ENCODE results near the gene PNCK.

PNCK gene

DNA sequence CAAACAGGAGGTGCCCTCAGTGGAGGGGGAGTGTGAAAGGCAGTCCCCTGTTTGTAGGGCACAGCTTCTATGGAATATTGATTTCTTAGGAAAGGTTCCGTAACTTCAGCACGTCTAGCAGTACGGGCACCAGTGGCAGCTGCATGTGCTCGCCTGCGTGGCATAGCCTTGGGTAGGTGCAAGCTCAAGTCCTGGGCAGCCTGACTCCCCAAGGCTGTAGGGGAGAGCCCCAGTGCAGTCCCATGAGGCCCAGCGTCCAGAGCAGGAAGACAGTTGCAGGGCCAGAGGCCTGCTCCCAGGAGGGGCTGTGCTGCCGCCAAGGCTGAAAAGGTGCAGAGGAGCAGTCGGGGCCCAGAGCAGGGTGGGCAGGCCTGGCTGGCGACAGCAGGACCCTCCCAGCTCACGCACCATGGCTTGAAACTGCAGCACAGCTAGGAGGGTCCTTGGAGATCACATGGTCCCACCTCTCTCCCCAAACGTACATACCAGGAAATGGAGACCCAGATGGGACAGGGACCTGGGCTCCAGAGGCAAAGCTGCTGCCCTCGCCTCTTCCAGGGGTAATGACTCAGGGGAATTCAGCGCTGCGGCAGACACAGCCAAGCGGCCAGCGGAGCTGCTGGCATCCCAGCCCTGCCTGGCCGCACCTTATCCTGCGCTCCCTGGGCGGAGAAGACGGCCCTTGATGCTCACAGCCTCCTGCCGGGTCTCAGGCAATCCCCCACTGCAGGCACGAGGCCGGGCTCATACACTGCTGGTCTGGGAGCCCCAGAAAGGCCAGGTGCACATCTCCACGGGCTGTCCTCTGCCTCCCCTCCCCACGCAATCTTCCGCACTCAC, 32.7 kb downstream of the PNCK start:
- no peak for DNase-seq

DNA sequence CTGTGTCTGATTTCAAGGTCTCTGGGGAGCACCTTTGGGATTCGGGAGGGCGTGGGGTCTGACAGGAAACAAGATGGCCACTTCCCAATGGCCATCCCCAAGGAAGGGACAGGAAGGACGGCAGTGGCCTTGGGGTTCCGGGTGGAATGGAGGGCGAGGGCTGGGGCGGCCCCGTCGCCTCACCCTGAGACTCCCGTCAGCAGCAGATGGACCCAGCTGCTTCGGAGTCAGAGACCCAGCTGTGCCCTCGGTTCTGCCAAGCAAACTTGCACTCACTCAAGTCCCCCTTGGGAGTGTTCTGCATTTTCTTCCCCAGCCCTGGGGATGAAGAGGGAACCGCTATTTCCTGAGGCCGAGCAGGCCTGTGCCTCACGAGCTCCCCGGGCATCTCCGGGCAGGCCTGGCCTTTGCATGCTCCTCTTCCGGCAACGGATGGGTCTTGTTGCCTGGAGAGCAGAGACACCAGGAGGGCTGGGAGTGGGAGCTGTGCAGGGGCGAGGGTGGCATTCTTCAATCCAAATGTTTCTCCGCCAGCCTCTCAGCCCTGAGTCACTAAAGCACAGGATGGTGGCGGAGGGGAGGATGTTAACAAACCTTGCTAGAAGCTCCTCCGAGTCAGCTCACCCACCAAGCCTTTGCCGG, 33.4 kb downstream of the PNCK start:
- DNase-seq = no peak

DNA sequence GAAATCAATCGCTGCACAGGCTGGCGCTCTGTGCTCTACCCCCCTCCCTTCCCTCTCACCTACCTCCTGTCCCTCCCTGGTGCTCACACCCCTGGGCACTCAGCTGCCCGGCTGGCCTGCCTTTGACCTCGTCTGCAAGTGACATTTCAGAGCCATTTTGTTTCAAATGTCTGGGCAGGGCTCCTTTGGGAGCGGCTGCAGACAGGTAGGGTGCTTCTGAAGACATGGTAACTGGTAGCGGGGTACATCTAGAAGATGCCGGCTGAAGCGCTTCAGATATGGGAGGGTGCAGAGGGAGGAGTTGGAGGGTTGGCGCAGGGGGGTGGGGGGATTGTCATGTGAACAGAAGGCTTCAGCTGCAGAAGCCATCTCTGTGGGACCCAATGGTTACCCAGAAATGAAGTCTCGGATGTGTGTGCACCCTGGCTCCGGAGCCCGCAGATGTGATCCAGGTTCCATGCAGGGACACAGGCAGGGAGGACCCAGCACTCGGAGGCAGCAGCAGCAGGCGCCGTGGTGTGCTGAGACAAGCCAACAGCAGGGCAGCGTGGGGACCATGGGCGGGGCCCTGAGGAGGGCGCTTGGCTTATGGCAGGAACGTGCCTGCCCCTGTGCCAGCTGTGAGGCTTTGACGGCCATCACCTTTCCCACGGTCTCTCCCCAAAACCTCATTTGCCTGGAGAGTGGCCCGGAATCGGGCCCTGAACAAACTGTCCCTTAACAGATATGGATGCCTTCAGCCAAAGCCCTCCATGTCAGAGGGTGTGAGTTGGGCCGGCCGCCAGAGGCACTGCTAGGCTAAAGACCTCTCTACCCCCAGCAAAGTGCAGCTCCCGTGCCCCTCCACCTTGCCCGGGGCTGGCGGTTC, 34.2 kb downstream of the PNCK start:
- no peak for DNase-seq

DNA sequence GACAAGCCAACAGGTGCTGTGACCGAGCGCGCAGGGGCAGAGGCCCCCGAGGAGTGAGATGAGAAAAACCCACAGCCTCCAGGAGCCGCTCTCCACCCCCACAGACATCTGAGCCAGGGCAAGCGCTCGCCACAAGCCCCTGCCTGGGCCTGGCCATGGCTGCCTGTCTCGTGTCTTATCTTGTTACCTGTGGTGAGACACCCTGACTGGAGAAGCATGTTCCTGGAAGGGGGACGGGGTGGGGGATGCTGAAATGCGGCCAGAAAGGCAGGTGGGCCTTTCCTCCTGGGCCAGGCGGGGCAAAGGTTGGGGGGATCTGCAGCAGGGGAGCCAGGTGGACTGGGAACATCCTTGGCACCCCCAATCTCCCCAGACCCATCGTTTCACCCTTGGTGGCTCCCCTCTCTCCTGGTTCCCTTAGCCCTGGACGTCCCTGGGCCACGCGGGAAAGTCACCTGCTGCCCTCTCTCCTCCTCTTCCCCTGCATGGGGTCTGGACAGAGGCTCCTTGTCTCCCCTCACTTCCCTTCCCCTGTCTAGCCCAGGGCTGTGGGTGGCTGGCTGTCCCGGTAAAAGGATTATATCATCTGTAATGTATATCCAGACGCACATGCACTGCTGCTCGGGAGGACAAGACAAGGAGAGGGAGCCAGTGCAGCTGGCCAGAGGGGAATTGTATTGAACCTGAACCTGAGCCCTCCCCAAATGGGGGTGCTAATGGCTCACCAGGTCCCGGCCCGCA, 35.0 kb downstream of the PNCK start:
- no peak for DNase-seq

DNA sequence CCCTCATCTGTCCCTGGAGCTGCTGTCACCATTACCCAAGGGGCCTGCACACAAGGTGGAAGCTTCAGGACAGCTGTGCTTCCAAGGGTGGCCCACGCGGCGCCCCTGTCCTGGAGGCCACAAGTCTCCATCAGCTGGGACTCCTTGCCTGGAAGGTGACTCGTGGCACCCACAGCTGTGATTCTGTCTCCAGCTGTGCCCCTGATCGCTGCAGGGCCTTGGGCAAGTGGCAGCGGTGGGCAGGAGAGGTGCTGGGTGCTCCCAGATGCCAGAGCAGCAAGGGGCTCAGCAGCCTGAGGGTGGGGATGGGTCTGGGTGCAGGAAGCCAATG, 35.6 kb downstream of the PNCK start:
- no peak for DNase-seq

DNA sequence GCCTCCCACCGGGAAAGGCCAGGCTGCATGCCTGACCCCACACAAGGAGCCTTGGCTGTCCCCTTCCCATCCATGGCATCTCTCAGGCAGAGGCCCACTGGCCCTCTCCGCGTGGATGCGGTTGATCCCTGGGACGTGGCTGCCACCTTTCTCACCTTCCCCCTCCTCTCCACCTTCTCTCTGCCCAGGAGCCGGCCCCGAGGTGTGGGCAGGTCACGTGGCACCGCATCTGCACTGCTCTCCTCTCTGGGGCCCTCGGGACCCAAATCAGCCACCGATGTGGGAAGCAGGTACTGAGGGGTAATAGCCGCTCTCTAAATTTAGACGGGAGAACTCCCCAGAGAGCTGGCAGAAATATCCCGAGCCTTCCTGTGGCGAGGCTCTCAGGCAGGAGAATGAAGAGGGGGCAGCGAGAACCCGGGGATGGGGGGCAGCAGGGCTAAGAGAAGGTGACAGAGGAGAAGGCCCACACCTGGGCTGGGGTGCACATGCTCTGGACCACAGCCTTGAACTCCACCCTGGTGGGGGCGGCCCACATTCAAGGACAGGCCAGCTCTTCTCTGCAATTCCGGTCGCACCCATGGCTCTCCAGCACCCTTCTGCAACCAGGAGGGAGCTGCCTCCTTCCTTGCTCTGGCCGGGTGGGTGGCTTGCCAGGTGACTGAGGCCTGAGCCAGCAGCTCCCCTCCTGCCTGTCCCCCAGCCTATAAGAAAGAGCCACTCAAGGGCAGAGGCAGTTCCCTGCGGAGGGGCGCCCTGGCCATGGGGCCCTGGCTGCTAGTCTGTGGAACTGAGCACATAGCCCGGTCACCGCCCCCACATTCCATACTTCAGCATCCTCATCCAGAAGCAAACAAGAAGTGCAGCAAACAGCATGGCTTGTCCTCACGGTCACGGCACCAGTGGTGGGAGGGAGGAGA, 36.2 kb downstream of the PNCK start:
- no peak for DNase-seq

DNA sequence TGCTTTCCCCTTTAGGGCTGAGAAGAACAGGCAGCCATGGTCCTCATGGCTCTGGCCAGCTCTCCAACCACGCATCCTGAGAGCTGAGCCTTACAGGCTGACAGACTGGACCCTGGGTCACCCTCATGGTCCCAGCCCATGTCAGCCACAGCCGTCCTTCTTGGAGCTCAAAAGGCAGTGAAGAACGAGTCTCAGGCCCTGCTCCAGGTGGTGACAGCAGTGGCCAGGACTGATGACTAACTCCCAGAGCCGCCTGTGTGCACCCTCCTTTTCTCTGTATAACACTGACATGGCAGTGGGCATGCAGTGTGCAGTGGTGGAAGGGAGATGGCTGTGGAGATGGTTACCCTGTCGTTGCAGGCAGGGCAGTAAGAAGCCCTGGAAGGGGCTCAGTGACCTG, 36.9 kb downstream of the PNCK start:
- DNase-seq = no peak

DNA sequence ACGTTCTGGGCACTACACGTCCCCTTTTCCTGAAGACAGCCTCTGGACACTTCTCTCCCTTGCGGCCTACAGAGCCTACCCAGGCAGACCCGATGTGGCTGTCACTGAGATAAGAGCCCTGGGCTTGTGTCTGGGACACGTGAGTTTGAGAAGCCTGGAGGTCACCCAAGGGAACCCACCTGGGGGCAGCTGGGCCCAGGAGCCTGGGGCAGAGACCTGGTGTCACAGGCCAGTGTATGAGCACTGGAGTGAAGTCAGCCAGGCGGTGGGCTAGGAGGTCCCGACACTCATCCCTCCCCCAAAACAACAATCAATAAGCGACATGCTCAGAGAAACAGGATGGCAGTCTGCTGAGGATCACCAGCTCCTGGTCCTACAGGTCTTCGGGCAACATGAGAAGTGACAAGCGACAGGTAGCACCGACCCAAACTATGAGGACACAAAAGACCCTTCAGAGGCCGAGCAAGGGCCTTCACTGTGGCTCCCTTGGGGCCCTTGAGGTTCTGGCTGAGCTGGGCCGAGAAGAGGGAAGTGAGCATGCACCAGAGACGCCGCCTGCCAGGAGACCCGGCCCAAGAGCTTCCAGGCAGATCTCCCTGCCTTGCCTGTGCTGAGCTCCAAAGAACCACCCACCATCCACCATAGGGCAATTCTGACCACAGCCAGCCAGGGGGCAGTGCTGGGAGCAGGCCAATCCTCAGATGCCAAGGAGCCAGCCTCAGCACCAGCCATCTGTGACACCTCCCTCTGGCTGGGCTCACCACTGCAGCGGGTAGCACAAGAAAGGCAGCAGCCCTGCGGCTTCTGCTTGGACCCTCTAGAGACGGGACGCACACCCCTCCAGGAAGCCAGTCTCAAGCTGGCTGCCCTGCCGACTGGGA, 37.6 kb downstream of the PNCK start:
- DNase-seq = no peak

DNA sequence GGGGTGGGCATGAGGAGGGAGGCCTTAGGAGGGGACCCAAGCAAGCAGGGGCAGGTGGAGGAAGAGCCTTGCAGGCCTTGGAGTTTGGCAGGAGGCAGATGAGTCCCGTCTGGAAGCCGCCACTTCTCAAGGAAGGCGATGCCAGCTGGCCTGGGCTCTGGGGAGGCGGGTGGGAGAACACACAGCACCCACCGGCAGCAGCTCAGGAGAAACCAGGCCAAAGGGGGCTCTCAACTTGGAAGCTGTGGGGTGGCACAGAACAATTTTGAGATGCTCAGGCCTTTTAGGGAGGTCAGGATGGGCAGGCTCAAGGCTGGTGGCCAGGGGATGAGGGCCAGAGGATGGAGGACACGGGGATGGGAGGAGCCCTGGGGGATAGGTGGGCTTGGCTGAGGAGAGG, 38.2 kb downstream of the PNCK start:
- DNase-seq = no peak

DNA sequence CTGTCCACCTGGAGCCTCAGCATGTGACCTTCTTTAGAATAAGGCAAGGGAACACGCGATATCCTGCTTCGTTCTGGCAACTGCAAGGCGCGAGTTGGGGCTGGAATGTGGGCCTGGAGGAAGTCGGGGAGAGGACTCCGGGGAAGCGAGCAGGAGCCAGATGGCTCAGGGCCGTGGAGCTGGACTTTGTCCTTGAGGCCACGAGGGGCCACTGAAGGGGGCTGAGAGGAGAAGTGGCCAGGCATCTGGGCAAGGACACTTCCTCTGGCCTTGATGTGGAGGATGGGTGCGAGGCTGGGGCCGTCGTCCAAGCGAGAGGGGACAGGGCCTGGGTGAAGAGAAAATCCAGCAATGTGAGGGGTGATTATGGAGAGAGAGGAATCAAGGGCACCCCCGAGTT, 38.8 kb downstream of the PNCK start:
- DNase-seq = no peak

DNA sequence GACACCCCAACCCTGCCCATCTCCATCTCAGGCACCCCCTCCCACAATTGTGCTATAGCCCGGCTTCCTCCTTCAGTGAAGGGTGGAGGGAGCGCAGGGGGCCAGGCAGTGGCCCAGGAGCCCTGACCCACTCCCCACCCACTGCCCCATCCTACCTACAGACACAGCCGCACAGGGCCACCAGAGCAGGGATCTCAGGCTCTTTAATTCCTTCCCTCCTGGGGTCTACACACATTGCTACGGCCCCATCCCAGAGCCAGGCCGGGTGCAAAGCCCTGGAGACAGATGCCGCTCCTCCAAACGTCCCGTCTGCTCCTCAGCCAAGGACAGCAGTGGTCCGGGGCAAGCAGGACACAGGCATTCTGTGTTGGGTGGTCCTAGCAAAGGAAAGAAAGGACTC, 39.4 kb downstream of the PNCK start:
- no peak for DNase-seq

DNA sequence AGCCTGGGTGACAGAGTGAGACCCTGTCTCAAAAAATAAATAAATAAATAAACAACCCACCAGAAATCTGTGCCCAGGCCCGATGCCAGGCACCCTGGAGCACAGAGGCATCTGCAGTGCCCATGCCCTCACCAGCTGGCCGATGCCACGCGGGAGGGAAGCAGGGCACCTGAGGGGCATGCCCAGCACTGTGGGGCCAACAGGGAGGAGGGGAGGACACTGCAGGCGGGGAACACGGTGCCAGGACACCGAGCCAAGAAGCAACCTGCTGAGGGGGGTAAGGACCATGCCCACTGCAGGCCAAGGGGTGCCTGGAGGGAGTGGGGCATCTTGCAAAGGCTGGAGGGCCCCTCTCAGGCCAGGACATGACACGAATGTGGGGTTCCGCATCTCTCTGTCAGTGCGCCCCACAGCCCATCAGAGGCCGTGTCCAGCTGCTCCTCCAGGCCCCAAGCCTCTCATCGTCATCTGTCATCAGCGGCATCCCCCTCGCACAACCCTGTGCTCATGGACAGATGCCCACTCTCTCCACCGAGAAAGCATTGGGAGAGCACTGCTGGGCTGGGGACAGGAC, 39.9 kb downstream of the PNCK start:
- no peak for DNase-seq

DNA sequence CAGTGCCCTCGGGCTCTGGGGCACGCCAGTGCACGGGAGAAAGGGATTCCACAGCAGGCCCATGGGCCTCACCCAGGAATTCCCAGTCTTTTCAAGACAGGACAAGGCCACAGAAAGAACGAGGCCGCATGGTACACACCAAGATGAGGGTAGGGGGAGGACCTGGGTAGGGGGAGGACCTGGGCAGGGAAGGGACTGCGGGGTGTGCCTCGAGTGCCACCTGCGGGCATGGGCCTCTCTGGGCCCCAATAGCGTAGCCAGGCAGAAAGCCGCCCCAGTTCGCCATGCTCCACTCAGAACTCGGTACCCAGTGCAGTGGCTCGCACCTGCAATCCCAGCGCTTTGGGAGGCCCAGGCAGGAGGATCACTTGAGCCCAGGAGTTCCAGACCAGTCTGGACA, 40.6 kb downstream of the PNCK start:
- no peak for DNase-seq

DNA sequence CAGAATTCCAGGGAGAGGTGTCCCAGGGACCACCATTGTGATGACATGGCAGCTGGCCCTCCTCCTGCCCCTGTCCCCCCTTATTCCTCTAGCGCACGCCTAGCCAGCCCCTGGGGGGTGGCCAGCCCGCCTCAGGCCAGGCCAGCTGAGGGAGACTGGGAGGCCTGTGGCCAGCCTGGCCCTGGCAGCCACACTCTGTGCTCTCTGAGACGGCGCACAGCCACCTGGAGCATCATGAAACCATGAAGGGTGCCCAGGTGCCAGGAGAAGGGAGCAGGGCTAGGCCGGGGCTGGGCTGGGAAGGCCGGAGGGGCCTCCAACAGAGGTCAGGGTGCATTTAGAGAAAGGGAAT, 41.0 kb downstream of the PNCK start:
- no peak for DNase-seq

DNA sequence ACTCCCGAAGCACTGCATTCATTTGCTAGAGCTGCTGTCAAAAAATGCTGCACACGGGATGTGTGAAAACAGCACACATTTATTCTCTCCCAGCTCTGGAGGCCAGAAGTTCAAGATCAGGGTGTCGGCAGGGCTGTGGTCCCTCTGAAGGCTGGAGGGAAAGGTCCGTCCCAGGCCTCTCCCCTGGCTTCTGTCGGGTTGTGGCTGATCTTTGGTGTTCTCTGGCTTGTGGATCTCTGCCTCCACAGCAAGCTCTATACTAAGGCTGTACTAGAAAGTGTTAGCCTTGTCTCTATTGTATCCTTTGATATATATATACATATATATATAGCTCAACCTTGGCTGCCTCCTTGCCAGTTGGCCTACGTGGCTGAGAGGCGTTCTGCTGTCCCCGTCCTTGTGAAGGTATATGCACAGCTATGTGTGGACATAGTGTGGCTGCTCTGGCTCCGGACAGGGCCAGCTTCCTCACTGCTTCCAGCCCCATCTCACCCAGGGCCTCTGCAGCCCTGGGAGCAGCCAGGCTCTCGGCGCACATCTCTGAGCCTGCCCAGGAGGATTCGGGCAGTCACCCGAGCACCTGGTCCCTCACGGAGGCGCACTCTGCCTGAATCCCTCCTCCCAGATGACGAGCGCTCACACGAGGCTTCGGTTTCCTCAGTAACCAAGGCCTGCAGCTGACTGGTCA, 41.6 kb downstream of the PNCK start:
- no peak for DNase-seq

DNA sequence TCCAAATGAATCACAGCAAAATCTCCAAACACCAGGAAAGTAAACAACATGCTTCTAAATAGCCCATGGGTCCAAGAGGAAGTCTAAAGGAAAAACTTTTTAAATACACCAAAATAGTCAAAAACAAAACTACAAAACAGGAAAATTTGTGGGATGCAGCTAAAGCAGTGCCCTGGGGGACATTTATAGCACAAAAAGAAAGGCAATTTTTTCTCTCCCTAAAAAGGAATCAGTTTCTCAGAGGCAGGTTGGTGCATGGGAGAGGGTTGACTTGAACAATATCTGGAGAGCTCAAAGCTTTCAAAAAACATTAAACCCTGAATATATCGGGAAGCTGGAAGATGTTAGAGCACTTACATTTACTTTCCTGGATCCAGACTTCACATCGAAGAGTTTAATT, 42.3 kb downstream of the PNCK start:
- DNase-seq = no peak

DNA sequence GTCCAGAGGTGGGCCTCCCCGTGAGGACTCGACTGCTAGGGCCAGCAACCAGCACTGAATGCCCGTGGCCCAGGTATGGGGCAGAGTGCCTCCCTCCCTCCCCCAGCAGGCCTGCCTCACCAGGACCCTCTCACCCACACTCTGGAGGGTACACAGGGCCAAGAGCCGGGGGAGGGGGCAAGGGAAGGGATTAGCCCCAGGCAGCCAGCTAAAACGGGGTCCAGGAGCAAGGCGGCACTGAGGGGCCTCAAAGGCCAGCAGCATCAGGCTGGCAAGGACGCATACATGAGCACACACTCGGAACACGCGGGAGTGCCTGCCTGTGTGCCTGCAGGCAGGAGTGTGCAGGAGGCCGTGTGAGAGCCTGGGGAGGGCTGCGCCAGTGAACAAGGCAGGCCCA, 44.9 kb downstream of the PNCK start:
- no peak for DNase-seq

DNA sequence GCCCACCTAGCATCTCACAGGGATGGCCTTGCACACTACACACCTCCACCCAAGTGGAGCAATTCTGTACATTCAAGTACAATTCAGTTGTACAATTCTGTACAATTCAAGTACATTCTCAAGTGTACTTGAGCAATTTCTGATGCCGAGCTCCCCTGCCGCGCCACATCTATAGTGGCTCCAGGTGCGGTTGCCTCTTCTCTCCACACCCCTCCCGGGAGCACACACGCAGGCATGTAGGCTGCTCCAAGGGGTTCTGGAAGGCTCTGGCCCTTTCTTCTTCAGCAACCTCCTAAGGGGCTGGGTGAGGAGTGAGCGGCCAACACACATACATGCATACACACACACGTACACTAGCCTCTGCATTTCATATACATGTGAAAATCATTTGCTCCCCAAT, 45.5 kb downstream of the PNCK start:
- DNase-seq = no peak

DNA sequence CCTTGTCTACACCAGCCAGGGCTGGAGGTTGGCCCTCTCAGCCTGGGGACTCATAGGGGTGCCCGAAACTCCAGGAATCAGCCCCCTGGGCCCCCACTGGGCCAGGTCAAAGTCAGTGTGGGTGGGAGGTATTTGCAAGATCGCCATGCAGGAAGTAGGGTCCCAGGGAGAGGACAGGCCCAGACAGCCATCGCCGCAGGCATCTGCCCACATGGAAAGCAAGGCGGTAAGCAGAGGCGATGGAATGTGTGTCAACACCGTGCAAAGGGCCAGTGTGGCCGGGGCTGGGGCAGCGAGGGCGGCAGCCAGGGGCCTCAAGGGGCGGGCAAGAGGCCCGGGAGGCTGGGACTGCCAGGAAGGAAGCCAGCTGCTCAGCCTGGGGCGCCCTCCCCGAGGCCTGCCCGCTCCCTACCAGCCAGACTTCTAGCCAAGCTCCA, 45.9 kb downstream of the PNCK start:
- no peak for DNase-seq
